Measurements from ENCODE around the gene TMEM141. TPM values are rescaled to one million over a fixed set of nuclear protein-coding genes. Genes with fewer than 3 reads are reported as not detected.

The TMEM141 gene
- total RNA-seq, 1 donor from 2014 or later: 19.9 TPM

- H3K4me3 Mint-ChIP-seq: no peak overlapping the region
- Histone ChIP-seq H3K9ac (no peak overlapping the region), H3K9me3 (ENCODE audit: low read depth) (no peaks in the 10 kb centered on the region), H3K27ac (no peak overlapping the region), H3K4me3 (no peak overlapping the region), H3K27me3 (peaks cover 16% of the 10 kb centered on the region), H3K36me3 (no peaks in the 10 kb centered on the region), H4K20me1 (ENCODE audit: low read depth) (peaks cover 58% of the 10 kb centered on the region), H3F3A (ENCODE audit: low read depth) (peaks cover 12% of the 10 kb centered on the region), H3K4me1 (peaks cover 9% of the 10 kb centered on the region), H3K4me2 (no peak overlapping the region), H3K79me2 (ENCODE audit: low read depth) (peaks cover 35% of the 10 kb centered on the region), H2AFZ (replicated peaks) (no peak overlapping the region)
- H3K36me3 Mint-ChIP-seq: peaks cover 14% of the 10 kb centered on the region
- H3K9me3 Mint-ChIP-seq: no peaks in the 10 kb centered on the region
- H3K4me1 Mint-ChIP-seq: peaks cover 10% of the 10 kb centered on the region
- peaks cover 4% of the 10 kb centered on the region for H3K27me3 Mint-ChIP-seq (ENCODE audit: insufficient read depth, low read depth)
- H3K27ac Mint-ChIP-seq: no peak overlapping the region
- no peak for DNase-seq (ENCODE audit: low spot score)
- TF ChIP-seq EZH2 (IDR thresholded peaks at IDR 0.05) (no peak), CTCF (IDR thresholded peaks at IDR 0.05) (no peak), EZH2phosphoT487 (IDR thresholded peaks at IDR 0.05) (no peak)
Measured at GRCh38 chr9:136823136-136824046, 32.2 kb downstream of the TMEM141 start.

GRCh38 chr9:136824496-136825225 lies 33.5 kb downstream of the TMEM141 start:
- Mint-ChIP-seq H3K36me3 (peaks cover 16% of the 10 kb centered on the region), H3K27me3 (ENCODE audit: insufficient read depth, low read depth) (peaks cover 8% of the 10 kb centered on the region), H3K9me3 (no peaks in the 10 kb centered on the region), H3K4me3 (no peak overlapping the region), H3K27ac (no peak overlapping the region), H3K4me1 (peaks cover 10% of the 10 kb centered on the region)
- Histone ChIP-seq H3K4me1 (peaks cover 9% of the 10 kb centered on the region), H2AFZ (replicated peaks) (no peak overlapping the region), H3K36me3 (no peaks in the 10 kb centered on the region), H3K9ac (no peak overlapping the region), H4K20me1 (ENCODE audit: low read depth) (peaks cover 56% of the 10 kb centered on the region), H3K79me2 (ENCODE audit: low read depth) (peaks cover 29% of the 10 kb centered on the region), H3K27ac (no peak overlapping the region), H3K27me3 (peaks cover 16% of the 10 kb centered on the region), H3K4me3 (no peak overlapping the region), H3K4me2 (no peak overlapping the region), H3K9me3 (ENCODE audit: low read depth) (no peaks in the 10 kb centered on the region), H3F3A (ENCODE audit: low read depth) (peaks cover 12% of the 10 kb centered on the region)
- no peak for DNase-seq (ENCODE audit: low spot score)
- no peak for TF ChIP-seq EZH2 (IDR thresholded peaks at IDR 0.05)
- no peak for TF ChIP-seq CTCF (IDR thresholded peaks at IDR 0.05)
- no peak for TF ChIP-seq EZH2phosphoT487 (IDR thresholded peaks at IDR 0.05)

- Histone ChIP-seq H3K36me3 (no peaks in the 10 kb centered on the region), H3K9ac (no peak overlapping the region), H4K20me1 (ENCODE audit: low read depth) (peaks cover 50% of the 10 kb centered on the region), H2AFZ (replicated peaks) (no peak overlapping the region), H3K27me3 (peaks cover 7% of the 10 kb centered on the region), H3K4me2 (no peak overlapping the region), H3K79me2 (ENCODE audit: low read depth) (peaks cover 21% of the 10 kb centered on the region), H3F3A (ENCODE audit: low read depth) (peaks cover 9% of the 10 kb centered on the region), H3K4me1 (peaks cover 9% of the 10 kb centered on the region), H3K27ac (no peak overlapping the region), H3K9me3 (ENCODE audit: low read depth) (no peaks in the 10 kb centered on the region), H3K4me3 (no peak overlapping the region)
- DNase-seq (ENCODE audit: low spot score): no peak
- Mint-ChIP-seq H3K9me3 (no peaks in the 10 kb centered on the region), H3K4me1 (peaks cover 8% of the 10 kb centered on the region), H3K27me3 (ENCODE audit: insufficient read depth, low read depth) (peaks cover 8% of the 10 kb centered on the region), H3K36me3 (peaks cover 14% of the 10 kb centered on the region), H3K4me3 (no peak overlapping the region), H3K27ac (no peak overlapping the region)
- TF ChIP-seq CTCF (IDR thresholded peaks at IDR 0.05): no peak
- no peak for TF ChIP-seq EZH2phosphoT487 (IDR thresholded peaks at IDR 0.05)
- no peak for TF ChIP-seq EZH2 (IDR thresholded peaks at IDR 0.05)
Measured at GRCh38 chr9:136825295-136826187, 34.4 kb downstream of the TMEM141 start.
